NCI-H1105 (cell line): ENCODE measurements around the gene DCTD.
"Not testable (repeated sequence)": the region's sequence is repeated elsewhere in the genome, so short reads cannot be mapped to it uniquely, and the experiment has no call there.

Experiments used
- DNase-seq: peaks from one replicate; lab custom pipeline; 2025; lab: John Stamatoyannopoulos, UW

DCTD gene

GRCh38 chr4:182921608-182922007, 4.4 kb upstream of the DCTD start:
- no peak for DNase-seq

GRCh38 chr4:182920676-182921075, 3.5 kb upstream of the DCTD start:
- DNase-seq: no peak

GRCh38 chr4:182918791-182919302, 1.7 kb upstream of the DCTD start:
- DNase-seq: no peak

- DNase-seq: no peak
These were observed 940 bp upstream of the DCTD start for GRCh38 chr4:182918044-182918607.

- DNase-seq: no peak
These were observed 554 bp downstream of the DCTD start for GRCh38 chr4:182916483-182917181.

GRCh38 chr4:182914357-182914756, 2.8 kb downstream of the DCTD start:
- no peak for DNase-seq

GRCh38 chr4:182913621-182914020, 3.6 kb downstream of the DCTD start:
- no peak for DNase-seq

GRCh38 chr4:182913036-182913435, 4.2 kb downstream of the DCTD start:
- DNase-seq: no peak

- no peak for DNase-seq
These were observed 9.1 kb downstream of the DCTD start for GRCh38 chr4:182908124-182908523.

- DNase-seq: no peak
These were observed 9.8 kb downstream of the DCTD start for GRCh38 chr4:182907396-182907795.

- DNase-seq: no peak
These were observed 10.4 kb downstream of the DCTD start for GRCh38 chr4:182906786-182907185.

GRCh38 chr4:182905038-182905437, 12.1 kb downstream of the DCTD start:
- no peak for DNase-seq

- DNase-seq: no peak
These were observed 12.9 kb downstream of the DCTD start for GRCh38 chr4:182904211-182904761.

GRCh38 chr4:182903013-182903412, 14.2 kb downstream of the DCTD start:
- DNase-seq: no peak

- no peak for DNase-seq
These were observed 15.8 kb downstream of the DCTD start for GRCh38 chr4:182901337-182901736.

GRCh38 chr4:182900021-182900420, 17.2 kb downstream of the DCTD start:
- DNase-seq: not testable (repeated sequence)

GRCh38 chr4:182898479-182898799, 18.7 kb downstream of the DCTD start:
- DNase-seq: no peak

- DNase-seq: no peak
These were observed 19.3 kb downstream of the DCTD start for GRCh38 chr4:182897601-182898478.

GRCh38 chr4:182896421-182896820, 20.8 kb downstream of the DCTD start:
- DNase-seq: no peak

- DNase-seq: no peak
These were observed 21.3 kb downstream of the DCTD start for GRCh38 chr4:182895791-182896292.

GRCh38 chr4:182894681-182895275, 22.4 kb downstream of the DCTD start:
- DNase-seq: no peak

- DNase-seq: no peak
These were observed 23.6 kb downstream of the DCTD start for GRCh38 chr4:182893474-182894080.
